Left ventricle myocardium inferior (tissue), 1 donor: Measurements from ENCODE around the gene KTI12. TPM values are rescaled to one million over a fixed set of nuclear protein-coding genes. Genes with fewer than 3 reads are reported as not detected.

Experiments used
- DNase-seq: peaks from one replicate; pipeline ENCODE4 v3.0.0-alpha.2; 2020
- H3K27ac ChIP-seq: fragments of 200-600 bp; replicated peaks from 2 replicates; pipeline ENCODE4 v1.8.0; 2021
- H3K27me3 ChIP-seq: fragments of 200-600 bp; 2 replicates; pipeline ENCODE4 v1.8.0; 2021; ENCODE audit warnings: low read depth
- H3K36me3 ChIP-seq: fragments of 200-600 bp; 2 replicates; pipeline ENCODE4 v1.8.0; 2021
- H3K4me1 ChIP-seq: fragments of 200-600 bp; 2 replicates; pipeline ENCODE4 v1.8.0; 2021
- H3K4me3 ChIP-seq: fragments of 200-600 bp; 2 replicates; pipeline ENCODE4 v1.8.0; 2021; ENCODE audit warnings: mild to moderate bottlenecking, moderate library complexity
- H3K9me3 ChIP-seq: fragments of 200-600 bp; replicated peaks from 2 replicates; pipeline ENCODE4 v1.8.0; 2021
- intact Hi-C: fragments of 100-400 bp; cut with micrococcal nuclease; formaldehyde crosslinking; loops from one replicate; pipeline ENCODE4 v1.11.0; 2022
- total RNA-seq: library from RNA; stranded (reverse); fragmentation: NEBNext Ultra II Directional; extraction: Animal tissue kit (Norgen Biotek cat#: 25700); gene quantifications from one replicate; pipeline ENCODE4 v1.2.1, GENCODE V29; 2021
- TF ChIP-seq, protein P1 (sequence below): fragments of 200-600 bp; IDR thresholded peaks from 2 replicates; pipeline ENCODE4 v1.8.0; 2021; ENCODE audit warnings: antibody characterized with exemption, mild to moderate bottlenecking, borderline replicate concordance
- donor health status: DM: no; HTN: yes; CAD: no; lungs with severe emphysema.

KTI12 gene
- total RNA-seq, 1 donor from 2014 or later = 3.2 TPM

DNA sequence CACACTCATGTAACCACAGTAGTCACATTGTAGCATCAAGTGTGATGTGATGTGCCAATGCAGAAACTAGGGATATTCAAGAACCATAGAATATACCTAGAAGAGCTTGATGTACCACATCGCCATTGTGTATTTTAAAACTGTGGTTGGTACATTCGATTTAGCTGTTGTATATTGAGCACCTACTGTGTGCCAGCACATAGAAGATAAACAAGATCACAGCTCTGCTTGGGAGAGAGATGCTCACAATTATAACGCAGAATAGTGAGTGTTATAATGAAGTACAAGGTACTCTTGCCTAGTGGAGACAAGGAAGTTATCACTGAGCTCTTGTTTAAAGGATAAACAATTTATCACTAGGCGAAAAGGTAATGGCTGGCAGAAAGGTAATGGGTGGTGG lies 27.2 kb upstream of the KTI12 start:
- Histone ChIP-seq H3K36me3 (peaks cover 50% of the 10 kb centered on the region), H3K27me3 (no peaks in the 10 kb centered on the region), H3K4me1 (peaks cover 37% of the 10 kb centered on the region), H3K4me3 (no peak overlapping the region), H3K27ac (no peak overlapping the region), H3K9me3 (no peaks in the 10 kb centered on the region)
- TF ChIP-seq, protein P1, sequence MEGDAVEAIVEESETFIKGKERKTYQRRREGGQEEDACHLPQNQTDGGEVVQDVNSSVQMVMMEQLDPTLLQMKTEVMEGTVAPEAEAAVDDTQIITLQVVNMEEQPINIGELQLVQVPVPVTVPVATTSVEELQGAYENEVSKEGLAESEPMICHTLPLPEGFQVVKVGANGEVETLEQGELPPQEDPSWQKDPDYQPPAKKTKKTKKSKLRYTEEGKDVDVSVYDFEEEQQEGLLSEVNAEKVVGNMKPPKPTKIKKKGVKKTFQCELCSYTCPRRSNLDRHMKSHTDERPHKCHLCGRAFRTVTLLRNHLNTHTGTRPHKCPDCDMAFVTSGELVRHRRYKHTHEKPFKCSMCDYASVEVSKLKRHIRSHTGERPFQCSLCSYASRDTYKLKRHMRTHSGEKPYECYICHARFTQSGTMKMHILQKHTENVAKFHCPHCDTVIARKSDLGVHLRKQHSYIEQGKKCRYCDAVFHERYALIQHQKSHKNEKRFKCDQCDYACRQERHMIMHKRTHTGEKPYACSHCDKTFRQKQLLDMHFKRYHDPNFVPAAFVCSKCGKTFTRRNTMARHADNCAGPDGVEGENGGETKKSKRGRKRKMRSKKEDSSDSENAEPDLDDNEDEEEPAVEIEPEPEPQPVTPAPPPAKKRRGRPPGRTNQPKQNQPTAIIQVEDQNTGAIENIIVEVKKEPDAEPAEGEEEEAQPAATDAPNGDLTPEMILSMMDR = no peak
- intact Hi-C loops = no loop called here
- DNase-seq = no peak

DNA sequence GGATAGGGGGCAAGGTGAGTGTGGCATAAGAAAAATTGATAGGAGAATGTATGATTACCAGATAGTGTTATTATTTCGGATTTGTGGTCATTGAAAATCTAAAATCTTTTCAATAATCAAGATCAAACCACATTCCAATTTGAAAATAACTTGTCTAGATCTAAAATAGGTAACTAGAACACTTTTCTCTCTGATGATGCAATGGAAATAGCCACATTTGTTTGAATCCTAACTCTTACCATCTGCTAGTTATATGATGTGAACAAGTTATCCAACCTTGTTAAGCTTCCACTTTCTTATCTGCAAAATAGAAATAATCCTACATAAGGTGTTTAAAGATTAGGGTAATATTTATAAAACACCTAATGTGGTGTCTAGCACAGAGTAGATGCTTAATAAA lies 26.3 kb upstream of the KTI12 start:
- TF ChIP-seq, protein P1 = no peak
- Histone ChIP-seq H3K27ac (no peak overlapping the region), H3K27me3 (no peaks in the 10 kb centered on the region), H3K36me3 (peaks cover 41% of the 10 kb centered on the region), H3K9me3 (no peaks in the 10 kb centered on the region), H3K4me3 (no peak overlapping the region), H3K4me1 (peaks cover 46% of the 10 kb centered on the region)
- intact Hi-C loops = no loop called here
- DNase-seq = no peak

DNA sequence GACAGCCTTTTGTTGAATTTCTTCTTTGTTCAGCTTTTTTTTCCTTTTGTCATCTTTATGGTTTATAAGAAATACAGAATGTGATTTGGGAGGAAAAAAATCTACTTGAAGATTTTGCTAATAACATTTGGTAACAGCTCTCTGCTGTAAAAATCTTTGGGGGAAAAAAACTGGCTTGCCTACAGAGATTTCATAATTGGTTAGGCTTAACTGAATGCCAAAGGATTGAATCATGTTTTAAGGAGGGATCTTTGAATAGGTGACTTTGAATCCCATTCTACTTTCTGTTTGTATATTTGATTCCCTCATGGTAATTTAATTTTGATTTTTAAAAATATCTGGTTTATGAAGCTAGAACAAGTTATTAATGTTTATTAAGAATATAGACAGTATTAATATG lies 25.7 kb upstream of the KTI12 start:
- no peak for DNase-seq
- no peaks in the 10 kb centered on the region for H3K27me3 ChIP-seq
- TF ChIP-seq, protein P1 = no peak
- peaks cover 35% of the 10 kb centered on the region for H3K36me3 ChIP-seq
- intact Hi-C loops = no loop called here
- H3K9me3 ChIP-seq = no peaks in the 10 kb centered on the region
- no peak overlapping the region for H3K27ac ChIP-seq
- H3K4me1 ChIP-seq = peaks cover 52% of the 10 kb centered on the region
- no peak overlapping the region for H3K4me3 ChIP-seq

DNA sequence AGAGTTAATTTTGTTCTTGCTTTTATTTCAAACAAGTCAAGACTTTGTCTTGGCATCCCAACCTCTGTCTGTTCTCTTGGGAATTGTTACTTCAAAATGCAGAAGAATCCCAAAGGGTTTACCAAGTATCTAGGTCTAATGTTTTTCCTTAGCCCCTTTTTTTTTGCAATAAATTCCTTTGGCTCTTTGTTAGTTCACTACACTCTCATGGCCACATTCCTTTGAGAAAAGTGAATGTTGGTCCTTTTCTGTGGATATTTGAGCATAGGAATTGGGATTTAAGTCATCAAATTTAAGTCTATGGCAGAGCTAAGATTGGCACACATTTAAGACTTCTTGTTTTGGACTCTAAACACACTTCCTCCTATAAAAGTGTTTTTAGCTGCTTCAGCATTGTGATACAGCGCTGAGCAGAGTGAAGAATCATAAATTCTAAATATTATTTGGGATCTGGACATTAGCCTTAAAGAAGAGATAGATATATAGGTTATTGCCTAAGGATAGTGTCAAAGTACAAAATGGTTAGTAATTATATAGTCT lies 24.3 kb upstream of the KTI12 start:
- Histone ChIP-seq H3K9me3 (no peaks in the 10 kb centered on the region), H3K36me3 (peaks cover 23% of the 10 kb centered on the region), H3K4me1 (peaks cover 65% of the 10 kb centered on the region), H3K27ac (no peak overlapping the region), H3K4me3 (peak overlapping the region; percentile 95), H3K27me3 (no peaks in the 10 kb centered on the region)
- intact Hi-C loops = no loop called here
- DNase-seq = no peak
- TF ChIP-seq, protein P1 = no peak

DNA sequence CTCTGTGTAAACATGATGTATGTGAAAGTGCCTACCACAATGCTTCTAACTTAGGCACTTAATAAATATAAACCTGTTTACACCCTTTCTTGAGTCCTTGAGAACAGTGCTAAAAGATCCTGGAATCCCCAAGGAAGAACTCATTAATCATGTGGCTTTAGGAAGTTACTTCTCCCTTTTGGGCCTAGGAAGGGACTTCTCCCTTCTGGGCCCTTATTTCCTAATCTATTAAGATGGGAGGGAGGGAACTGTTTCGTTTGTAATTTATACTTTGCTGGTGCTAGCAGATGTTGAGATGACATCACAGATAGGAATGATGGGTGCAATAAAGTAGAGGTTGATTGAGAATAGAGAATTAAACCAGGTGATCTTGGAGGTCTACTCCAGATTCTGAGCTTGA lies 23.6 kb upstream of the KTI12 start:
- peak overlapping the region; percentile 95 for H3K4me3 ChIP-seq
- no peaks in the 10 kb centered on the region for H3K27me3 ChIP-seq
- peaks cover 65% of the 10 kb centered on the region for H3K4me1 ChIP-seq
- no peak for DNase-seq
- peak overlapping the region; percentile 89 for H3K27ac ChIP-seq
- intact Hi-C loops = no loop called here
- TF ChIP-seq, protein P1 = no peak
- peaks cover 22% of the 10 kb centered on the region for H3K36me3 ChIP-seq
- H3K9me3 ChIP-seq = no peaks in the 10 kb centered on the region

DNA sequence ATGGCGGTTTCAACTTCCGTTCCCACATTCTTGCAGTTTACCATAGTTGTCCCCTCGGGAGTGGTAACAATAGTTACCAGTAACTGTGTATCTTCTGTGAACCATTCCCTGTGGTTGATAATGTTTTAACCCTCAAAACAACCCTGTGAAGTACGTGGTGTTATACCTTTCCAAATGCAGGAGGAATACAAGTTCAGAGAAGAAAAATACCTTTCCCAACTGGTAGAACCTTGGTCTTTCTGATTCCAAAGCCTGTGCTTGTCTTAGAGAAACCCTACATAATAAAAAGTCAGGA lies 23.3 kb upstream of the KTI12 start:
- no peak for DNase-seq
- Histone ChIP-seq H3K36me3 (peaks cover 24% of the 10 kb centered on the region), H3K4me1 (peaks cover 65% of the 10 kb centered on the region), H3K4me3 (peak overlapping the region; percentile 95), H3K9me3 (no peaks in the 10 kb centered on the region), H3K27me3 (no peaks in the 10 kb centered on the region), H3K27ac (peak overlapping the region; percentile 89)
- TF ChIP-seq, protein P1 = no peak
- intact Hi-C loops = no loop called here
